ENCODE results near the gene SRR. TPM values are rescaled to one million over a fixed set of nuclear protein-coding genes. Genes with fewer than 3 reads are reported as not detected.

SRR gene
- total RNA-seq, 1 experiment from 2014 or later: 52.3 TPM

DNA sequence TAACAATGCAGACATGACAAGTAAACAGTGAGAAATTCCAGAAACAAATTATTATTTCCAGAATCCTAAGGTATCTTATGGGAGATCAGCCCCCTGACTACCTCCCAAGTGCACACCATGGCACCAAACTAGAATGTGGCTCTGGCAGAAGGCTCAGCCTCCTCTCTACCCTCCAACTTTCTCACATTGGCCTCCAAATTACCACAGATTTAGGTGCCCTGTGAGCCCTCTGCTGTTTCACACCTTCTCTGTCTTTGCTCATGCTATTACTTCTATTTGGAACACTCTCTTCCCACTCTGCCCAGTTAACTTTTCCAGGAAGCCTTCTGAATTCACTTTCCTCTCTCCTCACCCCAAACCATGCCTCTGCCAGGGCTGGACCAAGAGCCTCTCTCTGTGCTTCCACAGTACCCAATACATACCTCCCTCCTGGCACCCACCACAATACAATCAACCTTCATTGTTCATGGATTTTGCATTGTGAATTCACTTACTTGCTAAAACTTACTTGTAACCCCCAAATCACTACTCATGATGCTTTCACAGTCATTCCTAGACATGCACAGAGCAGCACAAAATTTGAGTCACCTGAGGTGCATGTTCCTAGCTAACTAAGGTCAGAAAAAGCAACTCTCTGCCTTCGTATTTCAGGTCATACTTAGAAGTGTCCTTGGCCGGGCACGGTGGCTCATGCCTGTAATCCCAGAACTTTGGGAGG lies 31.6 kb upstream of the SRR start:
- Histone ChIP-seq H2AFZ (no peak overlapping the region), H3K4me2 (no peak overlapping the region), H3K9me3 (ENCODE audit: insufficient read depth, low read depth) (no peaks in the 10 kb centered on the region), H3K79me2 (ENCODE audit: low read depth) (no peaks in the 10 kb centered on the region), H3K27me3 (ENCODE audit: insufficient read depth, low read depth) (no peaks in the 10 kb centered on the region), H3K27ac (no peak overlapping the region), H3K36me3 (ENCODE audit: low read depth) (no peaks in the 10 kb centered on the region; the same call in 1 of the 2 replicates), H3K4me3 (no peak overlapping the region), H4K20me1 (ENCODE audit: insufficient read depth) (no peaks in the 10 kb centered on the region), H3K4me1 (replicated peaks; ENCODE audit: insufficient read depth) (no peaks in the 10 kb centered on the region), H3F3A (ENCODE audit: insufficient read depth, low read depth) (0 out of 2 replicates have a peak, but pooled peaks cover 5% of the 10 kb centered on the region), H3K9me2 (ENCODE audit: insufficient read depth) (no peaks in the 10 kb centered on the region)
- ChIA-PET POLR2A (ENCODE audit: unreplicated experiment) (interaction anchor here (0.6 kb wide), 1 partner anchor 939 kb away, joined by 3 read pairs; no protein-coding TSS in a partner anchor), CTCF (interaction anchor here (0.6 to 1.0 kb wide), 2 partner anchors 15 to 234 kb away, joined by 3 read pairs; no protein-coding TSS in a partner anchor)
- intact Hi-C loops (cut with micrococcal nuclease; ENCODE audit: unreplicated experiment): no loop called here
- TF ChIP-seq, protein P1, sequence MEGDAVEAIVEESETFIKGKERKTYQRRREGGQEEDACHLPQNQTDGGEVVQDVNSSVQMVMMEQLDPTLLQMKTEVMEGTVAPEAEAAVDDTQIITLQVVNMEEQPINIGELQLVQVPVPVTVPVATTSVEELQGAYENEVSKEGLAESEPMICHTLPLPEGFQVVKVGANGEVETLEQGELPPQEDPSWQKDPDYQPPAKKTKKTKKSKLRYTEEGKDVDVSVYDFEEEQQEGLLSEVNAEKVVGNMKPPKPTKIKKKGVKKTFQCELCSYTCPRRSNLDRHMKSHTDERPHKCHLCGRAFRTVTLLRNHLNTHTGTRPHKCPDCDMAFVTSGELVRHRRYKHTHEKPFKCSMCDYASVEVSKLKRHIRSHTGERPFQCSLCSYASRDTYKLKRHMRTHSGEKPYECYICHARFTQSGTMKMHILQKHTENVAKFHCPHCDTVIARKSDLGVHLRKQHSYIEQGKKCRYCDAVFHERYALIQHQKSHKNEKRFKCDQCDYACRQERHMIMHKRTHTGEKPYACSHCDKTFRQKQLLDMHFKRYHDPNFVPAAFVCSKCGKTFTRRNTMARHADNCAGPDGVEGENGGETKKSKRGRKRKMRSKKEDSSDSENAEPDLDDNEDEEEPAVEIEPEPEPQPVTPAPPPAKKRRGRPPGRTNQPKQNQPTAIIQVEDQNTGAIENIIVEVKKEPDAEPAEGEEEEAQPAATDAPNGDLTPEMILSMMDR (conservative IDR thresholded peaks at IDR 0.05): no peak
- no peak for TF ChIP-seq EZH2 (IDR thresholded peaks at IDR 0.05; ENCODE audit: low read depth)
- DNase-seq: no peak
- BruUV-seq (replicated peaks): no TSS peak

DNA sequence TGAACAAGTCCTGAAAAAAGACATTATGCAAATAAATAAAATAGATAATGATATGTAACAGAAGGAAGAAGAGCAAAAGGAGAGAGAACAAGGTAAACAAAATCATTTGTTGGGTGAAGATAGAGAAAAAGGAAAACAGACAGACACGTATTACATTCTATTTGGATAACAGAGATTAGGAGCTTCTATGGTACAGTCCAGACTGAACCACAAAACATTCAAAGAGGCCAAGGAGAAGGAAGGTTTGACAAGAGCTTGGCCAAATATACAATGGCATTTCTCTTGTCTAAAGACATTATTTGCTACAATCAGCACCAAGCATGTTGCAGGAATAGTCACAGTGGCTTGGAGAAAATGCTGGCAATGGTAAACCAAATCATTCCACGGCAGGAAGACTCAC lies 29.3 kb upstream of the SRR start:
- no peaks in the 10 kb centered on the region for H4K20me1 ChIP-seq (ENCODE audit: insufficient read depth)
- H3K9me2 ChIP-seq (ENCODE audit: insufficient read depth): no peaks in the 10 kb centered on the region
- TF ChIP-seq, protein P1 (conservative IDR thresholded peaks at IDR 0.05): no peak
- no peak for TF ChIP-seq EZH2 (IDR thresholded peaks at IDR 0.05; ENCODE audit: low read depth)
- H3K27ac ChIP-seq: no peak overlapping the region
- H3K27me3 ChIP-seq (ENCODE audit: insufficient read depth, low read depth): no peaks in the 10 kb centered on the region
- intact Hi-C loops (cut with micrococcal nuclease; ENCODE audit: unreplicated experiment): no loop called here
- no peaks in the 10 kb centered on the region for H3K4me1 ChIP-seq (replicated peaks; ENCODE audit: insufficient read depth)
- no TSS peak for BruUV-seq (replicated peaks)
- no peaks in the 10 kb centered on the region for H3K9me3 ChIP-seq (ENCODE audit: insufficient read depth, low read depth)
- H3F3A ChIP-seq (ENCODE audit: insufficient read depth, low read depth): 0 out of 2 replicates have a peak, but pooled peaks cover 5% of the 10 kb centered on the region
- no peaks in the 10 kb centered on the region for H3K79me2 ChIP-seq (ENCODE audit: low read depth)
- H3K4me2 ChIP-seq: no peak overlapping the region
- DNase-seq: no peak
- no peak overlapping the region for H2AFZ ChIP-seq
- ChIA-PET CTCF (no interaction called here), POLR2A (ENCODE audit: unreplicated experiment) (no interaction called here)
- H3K4me3 ChIP-seq: no peak overlapping the region
- peaks cover 4% of the 10 kb centered on the region; the same call in 1 of the 2 replicates for H3K36me3 ChIP-seq (ENCODE audit: low read depth)

DNA sequence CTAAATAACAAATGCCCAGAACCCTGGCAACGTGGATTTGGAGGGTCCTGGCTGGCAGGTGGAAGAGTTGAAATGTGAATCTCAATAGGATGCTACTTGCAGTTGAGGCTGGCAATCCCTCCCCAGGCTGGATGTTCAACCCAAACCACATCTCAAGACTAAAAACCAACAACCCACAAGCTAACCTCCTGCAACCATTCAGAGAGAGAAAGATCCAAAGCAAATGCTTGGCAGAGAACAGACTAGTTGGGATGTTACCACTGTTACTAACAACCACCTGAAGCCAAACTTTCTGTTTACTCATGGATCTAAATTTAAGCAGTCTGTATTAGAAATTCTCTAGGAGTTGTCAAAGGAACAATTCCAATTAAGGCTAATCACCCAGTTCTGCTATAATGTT lies 28.0 kb upstream of the SRR start:
- H4K20me1 ChIP-seq (ENCODE audit: insufficient read depth): no peaks in the 10 kb centered on the region
- peaks cover 4% of the 10 kb centered on the region; the same call in 1 of the 2 replicates for H3K36me3 ChIP-seq (ENCODE audit: low read depth)
- DNase-seq: no peak
- H3F3A ChIP-seq (ENCODE audit: insufficient read depth, low read depth): 0 out of 2 replicates have a peak, but pooled peaks cover 5% of the 10 kb centered on the region
- H3K4me1 ChIP-seq (replicated peaks; ENCODE audit: insufficient read depth): no peaks in the 10 kb centered on the region
- no peak overlapping the region for H3K4me2 ChIP-seq
- H3K79me2 ChIP-seq (ENCODE audit: low read depth): no peaks in the 10 kb centered on the region
- no peak overlapping the region for H3K27ac ChIP-seq
- no TSS peak for BruUV-seq (replicated peaks)
- H3K4me3 ChIP-seq: no peak overlapping the region
- no peak overlapping the region for H2AFZ ChIP-seq
- no peak for TF ChIP-seq EZH2 (IDR thresholded peaks at IDR 0.05; ENCODE audit: low read depth)
- TF ChIP-seq, protein P1 (conservative IDR thresholded peaks at IDR 0.05): no peak
- no peaks in the 10 kb centered on the region for H3K9me2 ChIP-seq (ENCODE audit: insufficient read depth)
- intact Hi-C loops (cut with micrococcal nuclease; ENCODE audit: unreplicated experiment): no loop called here
- ChIA-PET POLR2A (ENCODE audit: unreplicated experiment) (no interaction called here), CTCF (no interaction called here)
- H3K27me3 ChIP-seq (ENCODE audit: insufficient read depth, low read depth): no peaks in the 10 kb centered on the region
- no peaks in the 10 kb centered on the region for H3K9me3 ChIP-seq (ENCODE audit: insufficient read depth, low read depth)
